ENCODE measurements around the gene KDM3A.

Gene KDM3A

DNA sequence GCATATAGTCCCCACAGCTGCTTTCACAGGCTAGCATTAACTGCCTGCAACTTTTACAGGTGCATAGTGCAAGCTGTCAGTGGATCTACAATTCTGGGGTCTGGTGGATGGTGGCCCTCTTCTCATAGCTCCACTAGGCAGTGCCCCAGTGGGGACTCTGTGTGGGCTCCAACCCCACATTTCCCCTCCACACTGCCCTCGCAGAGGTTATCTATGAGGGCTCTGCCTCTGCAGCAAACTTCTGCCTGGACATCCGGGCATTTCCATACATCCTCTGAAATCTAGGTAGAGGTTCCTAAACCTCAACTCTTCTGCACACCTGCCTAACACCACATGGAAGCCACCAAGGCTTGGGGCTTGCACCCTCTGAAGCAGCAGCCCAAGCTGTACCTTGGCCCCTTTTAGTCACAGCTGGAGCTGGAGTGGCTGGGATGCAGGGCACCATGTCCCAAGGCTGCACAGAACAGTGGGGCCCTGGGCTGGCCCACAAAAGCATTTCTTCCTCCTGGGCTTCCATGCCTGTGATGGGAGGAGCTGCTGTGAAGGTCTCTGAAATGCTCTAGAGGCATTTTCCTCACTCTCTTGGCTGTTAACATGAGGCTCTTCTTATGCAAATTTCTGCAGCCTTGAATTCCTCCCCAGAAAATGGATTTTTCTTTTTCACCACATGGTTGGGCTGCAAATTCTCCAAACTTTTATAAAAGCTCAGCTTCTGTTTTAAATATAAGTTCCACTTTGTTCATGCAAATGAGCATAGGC lies 59.3 kb downstream of the KDM3A start:
- H3K4me3 Mint-ChIP-seq, result no peak overlapping the region
- no peak for DNase-seq
- peaks cover 20% of the 10 kb centered on the region for H3K4me1 Mint-ChIP-seq (ENCODE audit: low read depth)
- H3K9me3 Mint-ChIP-seq, result peaks cover 36% of the 10 kb centered on the region
- H3K36me3 Mint-ChIP-seq (ENCODE audit: low read depth), result peaks cover 98% of the 10 kb centered on the region
- no peaks in the 10 kb centered on the region for H3K27me3 Mint-ChIP-seq
- no peak overlapping the region for H3K27ac Mint-ChIP-seq

- Mint-ChIP-seq H3K27me3 (no peaks in the 10 kb centered on the region), H3K4me3 (no peak overlapping the region), H3K36me3 (ENCODE audit: low read depth) (peaks cover 78% of the 10 kb centered on the region), H3K9me3 (no peaks in the 10 kb centered on the region), H3K27ac (no peak overlapping the region), H3K4me1 (ENCODE audit: low read depth) (peaks cover 3% of the 10 kb centered on the region)
- no peak for DNase-seq
These were observed 66.4 kb downstream of the KDM3A start for GRCh38 chr2:86507600-86507999.

- no peak for DNase-seq
- Mint-ChIP-seq H3K4me1 (ENCODE audit: low read depth) (peaks cover 12% of the 10 kb centered on the region), H3K9me3 (no peaks in the 10 kb centered on the region), H3K27me3 (no peaks in the 10 kb centered on the region), H3K4me3 (no peak overlapping the region), H3K27ac (peak overlapping the region; percentile 19), H3K36me3 (ENCODE audit: low read depth) (peaks cover 58% of the 10 kb centered on the region)
These were observed 69.3 kb downstream of the KDM3A start for GRCh38 chr2:86510436-86510933.

- H3K36me3 Mint-ChIP-seq (ENCODE audit: low read depth), result peaks cover 45% of the 10 kb centered on the region
- H3K4me3 Mint-ChIP-seq, result no peak overlapping the region
- H3K27ac Mint-ChIP-seq, result no peak overlapping the region
These were observed 70.9 kb downstream of the KDM3A start for GRCh38 chr2:86512034-86512433.

GRCh38 chr2:86512892-86513291 lies 71.7 kb downstream of the KDM3A start:
- Mint-ChIP-seq H3K27me3 (no peaks in the 10 kb centered on the region), H3K27ac (no peak overlapping the region), H3K9me3 (no peaks in the 10 kb centered on the region), H3K4me1 (ENCODE audit: low read depth) (peaks cover 12% of the 10 kb centered on the region), H3K4me3 (no peak overlapping the region), H3K36me3 (ENCODE audit: low read depth) (peaks cover 37% of the 10 kb centered on the region)
- DNase-seq, result no peak

More at GRCh38 chr2:86512034-86512433, 70.9 kb downstream of the KDM3A start:
- no peak for DNase-seq
- Mint-ChIP-seq H3K9me3 (no peaks in the 10 kb centered on the region), H3K27me3 (no peaks in the 10 kb centered on the region), H3K4me1 (ENCODE audit: low read depth) (peaks cover 12% of the 10 kb centered on the region)

DNA sequence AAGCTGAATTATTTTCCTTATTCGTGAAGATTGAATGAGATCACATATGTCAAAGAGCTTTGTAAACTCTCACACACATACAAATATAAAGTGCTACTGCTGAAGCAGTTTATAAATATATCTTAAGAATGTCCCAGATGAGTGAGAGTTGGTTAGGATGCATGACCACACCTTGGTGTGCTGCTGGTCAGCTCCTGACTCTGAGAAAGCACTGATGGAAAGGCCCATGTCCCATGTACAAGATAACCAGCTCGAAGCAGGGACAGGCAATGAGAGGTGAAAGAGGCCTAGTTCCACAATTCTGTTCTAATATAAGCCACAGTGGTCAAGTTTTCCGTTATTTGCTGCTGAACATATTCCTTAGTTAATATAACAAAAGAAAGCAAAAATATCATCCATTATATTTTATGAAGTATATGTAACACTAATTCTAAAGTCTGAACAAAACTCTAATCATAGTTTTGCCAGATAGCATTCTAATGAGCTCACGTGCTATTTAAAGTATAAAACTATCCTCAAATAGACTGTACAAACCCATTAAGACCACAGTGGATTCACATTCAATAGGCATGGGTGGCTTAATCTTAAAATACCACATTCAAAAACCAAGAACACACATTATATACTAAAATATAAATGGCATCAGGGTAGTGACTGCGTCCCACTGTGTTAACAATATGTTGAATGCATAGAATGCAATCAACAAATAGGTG lies 72.9 kb downstream of the KDM3A start:
- no peak for DNase-seq

DNA sequence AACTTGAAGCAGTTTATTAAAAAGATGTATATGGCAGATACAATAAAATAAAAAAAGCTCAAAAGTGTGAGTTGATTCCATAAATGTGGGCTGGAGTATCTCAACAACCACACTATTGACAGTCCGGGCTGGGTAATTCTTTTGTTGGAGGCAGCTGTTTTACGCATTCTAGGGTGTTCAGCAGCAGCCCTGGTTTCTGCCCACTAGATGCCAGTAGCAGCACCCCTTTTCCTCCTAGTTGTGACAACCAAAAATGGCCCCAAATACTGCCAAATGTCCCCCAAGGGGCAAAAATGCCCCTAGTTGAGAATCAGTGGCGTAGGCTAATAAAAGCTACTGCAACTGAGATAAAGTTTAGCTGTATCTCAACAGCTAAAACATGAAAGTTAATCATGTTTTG lies 77.3 kb downstream of the KDM3A start:
- H3K9me3 Mint-ChIP-seq, result peaks cover 2% of the 10 kb centered on the region
- no peak overlapping the region for H3K4me3 Mint-ChIP-seq
- peaks cover 5% of the 10 kb centered on the region for H3K36me3 Mint-ChIP-seq (ENCODE audit: low read depth)
- H3K27ac Mint-ChIP-seq, result no peak overlapping the region
- peaks cover 12% of the 10 kb centered on the region for H3K4me1 Mint-ChIP-seq (ENCODE audit: low read depth)
- no peak for DNase-seq
- H3K27me3 Mint-ChIP-seq, result no peaks in the 10 kb centered on the region

More for the DNA sequence above, 72.9 kb downstream of the KDM3A start:
- Mint-ChIP-seq H3K36me3 (ENCODE audit: low read depth) (peaks cover 26% of the 10 kb centered on the region), H3K9me3 (no peaks in the 10 kb centered on the region), H3K27me3 (no peaks in the 10 kb centered on the region), H3K4me1 (ENCODE audit: low read depth) (peaks cover 15% of the 10 kb centered on the region), H3K27ac (no peak overlapping the region), H3K4me3 (no peak overlapping the region)

DNA sequence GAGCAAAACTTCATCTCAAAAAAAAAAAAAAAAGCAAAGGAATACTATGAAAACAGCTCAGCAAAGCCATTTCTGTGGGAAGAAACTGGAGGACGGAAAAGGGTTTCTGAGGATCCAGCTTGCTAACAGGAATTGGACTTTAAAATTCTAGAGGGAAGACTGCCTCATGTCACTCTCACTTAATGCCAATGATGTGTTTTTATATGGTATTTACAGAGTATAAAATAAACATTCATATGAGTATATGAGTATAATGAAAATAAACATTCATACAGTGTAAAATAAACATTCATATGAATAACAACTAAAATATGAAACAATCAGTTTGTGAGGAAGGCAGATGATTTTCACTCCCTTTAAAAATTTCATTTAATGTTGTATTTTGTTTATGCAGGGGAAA lies 78.2 kb downstream of the KDM3A start:
- DNase-seq, result no peak
- H3K9me3 Mint-ChIP-seq, result peaks cover 2% of the 10 kb centered on the region
- peaks cover 8% of the 10 kb centered on the region for H3K4me1 Mint-ChIP-seq (ENCODE audit: low read depth)
- H3K27ac Mint-ChIP-seq, result no peak overlapping the region
- no peaks in the 10 kb centered on the region for H3K27me3 Mint-ChIP-seq
- H3K4me3 Mint-ChIP-seq, result no peak overlapping the region
- peaks cover 6% of the 10 kb centered on the region for H3K36me3 Mint-ChIP-seq (ENCODE audit: low read depth)

DNA sequence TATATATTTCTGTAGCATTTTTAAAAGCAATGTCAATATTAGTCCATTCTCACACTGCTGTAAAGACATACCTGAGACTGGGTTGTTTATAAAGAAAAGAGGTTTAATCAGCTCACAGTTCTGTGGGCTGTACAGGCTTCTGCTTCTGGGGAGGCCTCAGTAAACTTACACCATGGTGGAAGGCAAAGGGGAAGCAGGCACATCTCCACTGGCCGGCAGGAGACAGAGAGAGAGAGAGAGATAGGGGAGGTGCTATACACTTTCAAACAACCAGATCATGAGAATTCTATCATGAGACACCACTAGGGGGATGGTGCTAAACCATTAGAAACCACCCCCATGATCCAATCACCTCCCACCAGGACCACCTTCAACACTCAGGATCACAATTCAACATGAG lies 79.0 kb downstream of the KDM3A start:
- no peak overlapping the region for H3K27ac Mint-ChIP-seq
- H3K4me1 Mint-ChIP-seq (ENCODE audit: low read depth), result peaks cover 3% of the 10 kb centered on the region
- no peak overlapping the region for H3K4me3 Mint-ChIP-seq
- peaks cover 6% of the 10 kb centered on the region for H3K36me3 Mint-ChIP-seq (ENCODE audit: low read depth)
- no peaks in the 10 kb centered on the region for H3K27me3 Mint-ChIP-seq
- H3K9me3 Mint-ChIP-seq, result peaks cover 2% of the 10 kb centered on the region
- no peak for DNase-seq

DNA sequence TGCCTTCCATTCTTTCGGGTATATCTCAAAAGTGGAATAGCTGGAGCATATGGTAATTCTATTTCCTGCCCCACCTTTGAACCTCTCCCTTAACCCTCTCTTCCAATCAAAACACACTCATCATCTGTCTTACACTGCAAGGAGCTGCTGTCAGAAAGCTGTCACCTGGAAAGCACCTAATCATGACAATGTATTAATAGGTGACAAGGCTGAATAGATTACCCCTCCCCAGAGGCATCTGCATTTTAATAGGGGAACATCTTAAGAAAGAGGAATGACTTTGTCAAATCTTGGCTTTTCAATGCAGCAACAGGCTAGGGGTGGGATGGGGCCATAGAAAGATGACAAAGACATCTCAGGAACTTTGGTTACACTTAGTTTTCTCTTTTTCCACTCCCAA lies 80.8 kb downstream of the KDM3A start:
- peaks cover 21% of the 10 kb centered on the region for H3K36me3 Mint-ChIP-seq (ENCODE audit: low read depth)
- peaks cover 2% of the 10 kb centered on the region for H3K9me3 Mint-ChIP-seq
- peaks cover 2% of the 10 kb centered on the region for H3K4me1 Mint-ChIP-seq (ENCODE audit: low read depth)
- H3K4me3 Mint-ChIP-seq, result no peak overlapping the region
- no peaks in the 10 kb centered on the region for H3K27me3 Mint-ChIP-seq
- DNase-seq, result no peak
- H3K27ac Mint-ChIP-seq, result no peak overlapping the region

GRCh38 chr2:86522711-86523110 lies 81.5 kb downstream of the KDM3A start:
- H3K27me3 Mint-ChIP-seq, result no peaks in the 10 kb centered on the region
- DNase-seq, result no peak
- peaks cover 2% of the 10 kb centered on the region for H3K4me1 Mint-ChIP-seq (ENCODE audit: low read depth)
- H3K9me3 Mint-ChIP-seq, result peaks cover 2% of the 10 kb centered on the region
- H3K27ac Mint-ChIP-seq, result no peak overlapping the region
- H3K4me3 Mint-ChIP-seq, result no peak overlapping the region
- H3K36me3 Mint-ChIP-seq (ENCODE audit: low read depth), result peaks cover 27% of the 10 kb centered on the region

- DNase-seq, result no peak
- Mint-ChIP-seq H3K4me3 (no peak overlapping the region), H3K36me3 (ENCODE audit: low read depth) (peaks cover 33% of the 10 kb centered on the region), H3K27ac (no peak overlapping the region), H3K4me1 (ENCODE audit: low read depth) (peaks cover under 1% of the 10 kb centered on the region), H3K27me3 (no peaks in the 10 kb centered on the region), H3K9me3 (peaks cover 2% of the 10 kb centered on the region)
These were observed 82.3 kb downstream of the KDM3A start for GRCh38 chr2:86523491-86523890.

GRCh38 chr2:86525421-86526340 lies 84.5 kb downstream of the KDM3A start:
- Mint-ChIP-seq H3K4me3 (no peak overlapping the region), H3K4me1 (ENCODE audit: low read depth) (no peaks in the 10 kb centered on the region), H3K27me3 (no peaks in the 10 kb centered on the region), H3K9me3 (no peaks in the 10 kb centered on the region), H3K27ac (no peak overlapping the region), H3K36me3 (ENCODE audit: low read depth) (peaks cover 44% of the 10 kb centered on the region)
- no peak for DNase-seq

DNA sequence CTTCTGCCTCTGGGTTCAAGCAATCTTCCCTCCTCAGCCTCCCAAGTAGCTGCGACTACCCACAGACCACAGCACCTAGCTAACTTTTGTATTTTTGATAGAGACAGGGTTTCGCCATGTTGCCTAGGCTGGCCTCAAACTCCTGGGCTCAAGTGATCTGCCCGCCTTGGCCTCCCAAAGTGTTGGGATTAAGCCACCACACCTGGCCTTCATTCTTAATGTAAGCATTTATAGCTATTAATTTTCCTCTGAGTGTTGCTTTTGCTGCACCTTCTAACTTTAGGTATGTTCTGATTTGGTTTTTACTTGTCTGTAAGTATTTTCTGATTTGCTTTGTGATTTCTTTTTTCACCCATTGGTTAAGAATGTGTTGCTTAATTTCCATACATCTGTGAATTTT lies 92.4 kb downstream of the KDM3A start:
- Mint-ChIP-seq H3K27ac (no peak overlapping the region), H3K4me3 (no peak overlapping the region), H3K4me1 (ENCODE audit: low read depth) (peaks cover 29% of the 10 kb centered on the region), H3K36me3 (ENCODE audit: low read depth) (peaks cover 48% of the 10 kb centered on the region), H3K9me3 (peaks cover 16% of the 10 kb centered on the region), H3K27me3 (no peaks in the 10 kb centered on the region)
- DNase-seq, result no peak
